Endothelial cell of umbilical vein (primary cell): ENCODE data around the gene EED.
"Not testable (repeated sequence)": the region's sequence is repeated elsewhere in the genome, so short reads cannot be mapped to it uniquely, and the experiment has no call there.

ENCODE experiments used
- EZH2 ChIP-seq: IDR thresholded peaks from 2 replicates; pipeline ENCODE4 v1.6.1; 2012; ENCODE audit warnings: borderline replicate concordance, low read depth, mild to moderate bottlenecking, moderate library complexity, low read length, inconsistent platforms; ENCODE audit not compliant: severe bottlenecking
- FOS ChIP-seq: IDR thresholded peaks from 2 replicates; pipeline ENCODE4 v1.6.1; 2011; ENCODE audit warnings: mild to moderate bottlenecking, low read length, moderate library complexity, borderline replicate concordance; ENCODE audit not compliant: insufficient read depth
- GATA2 ChIP-seq: IDR thresholded peaks from 2 replicates; pipeline ENCODE4 v1.7.0; 2011; ENCODE audit warnings: low read depth, mild to moderate bottlenecking, moderate library complexity, mixed read lengths, low read length; ENCODE audit not compliant: insufficient read length, insufficient read depth
- JUN ChIP-seq: IDR thresholded peaks from 2 replicates; pipeline ENCODE4 v1.6.1; 2011; ENCODE audit warnings: borderline replicate concordance, low read depth; ENCODE audit not compliant: insufficient read length, insufficient read depth
- MYC ChIP-seq: IDR thresholded peaks from one replicate; pipeline ENCODE4 v1.6.1; 2011; ENCODE audit warnings: mild to moderate bottlenecking, low read depth, low read length
- POLR2A ChIP-seq: IDR thresholded peaks from 2 replicates; pipeline ENCODE4 v1.6.1; 2012; ENCODE audit warnings: low read depth, mild to moderate bottlenecking, control low read depth, low read length
- POLR2AphosphoS5 ChIP-seq: IDR thresholded peaks from 2 replicates; pipeline ENCODE4 v1.6.1; 2012; ENCODE audit warnings: low read depth, mild to moderate bottlenecking, control low read depth, low read length, moderate library complexity; ENCODE audit not compliant: insufficient read depth
- TF ChIP-seq, protein P1 (sequence below), 2 donors: IDR thresholded peaks; 1 replicate in 1 of 2; 2 replicates in 1 of 2; pipeline ENCODE4 v1.5.1; 2011; ENCODE audit warnings: low read length in 2 of 2, mild to moderate bottlenecking in 2 of 2, moderate library complexity in 2 of 2, control low read depth in 1 of 2, inconsistent platforms in 1 of 2, low read depth in 1 of 2; ENCODE audit not compliant: insufficient read depth in 1 of 2; ENCODE audit errors: extremely low read depth in 1 of 2
- TF ChIP-seq, protein P2 (sequence below): IDR thresholded peaks from 2 replicates; pipeline ENCODE4 v1.6.1; 2011; ENCODE audit not compliant: insufficient read depth, insufficient read length

DNA sequence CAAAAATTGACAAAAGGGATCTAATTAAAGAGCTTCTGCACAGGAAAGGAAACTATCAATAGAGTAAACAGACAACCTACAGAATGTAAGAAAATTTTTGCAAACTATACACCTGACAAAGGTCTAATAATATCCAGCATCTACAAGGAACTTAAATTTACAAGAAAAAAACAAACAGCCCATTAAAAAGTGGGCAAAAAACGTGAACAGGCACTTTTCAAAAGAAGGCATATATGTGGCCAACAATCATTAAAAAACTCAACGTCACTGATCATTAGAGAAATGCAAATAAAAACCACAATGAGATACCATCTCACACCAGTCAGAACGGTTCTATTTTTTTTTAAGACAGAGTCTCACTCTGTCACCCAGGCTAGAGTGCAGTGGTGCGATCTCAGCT is 20.0 kb upstream of the EED start:
- not testable (repeated sequence) for TF ChIP-seq POLR2A, POLR2AphosphoS5, GATA2, JUN, EZH2, MYC, FOS
- TF ChIP-seq, protein P1, sequence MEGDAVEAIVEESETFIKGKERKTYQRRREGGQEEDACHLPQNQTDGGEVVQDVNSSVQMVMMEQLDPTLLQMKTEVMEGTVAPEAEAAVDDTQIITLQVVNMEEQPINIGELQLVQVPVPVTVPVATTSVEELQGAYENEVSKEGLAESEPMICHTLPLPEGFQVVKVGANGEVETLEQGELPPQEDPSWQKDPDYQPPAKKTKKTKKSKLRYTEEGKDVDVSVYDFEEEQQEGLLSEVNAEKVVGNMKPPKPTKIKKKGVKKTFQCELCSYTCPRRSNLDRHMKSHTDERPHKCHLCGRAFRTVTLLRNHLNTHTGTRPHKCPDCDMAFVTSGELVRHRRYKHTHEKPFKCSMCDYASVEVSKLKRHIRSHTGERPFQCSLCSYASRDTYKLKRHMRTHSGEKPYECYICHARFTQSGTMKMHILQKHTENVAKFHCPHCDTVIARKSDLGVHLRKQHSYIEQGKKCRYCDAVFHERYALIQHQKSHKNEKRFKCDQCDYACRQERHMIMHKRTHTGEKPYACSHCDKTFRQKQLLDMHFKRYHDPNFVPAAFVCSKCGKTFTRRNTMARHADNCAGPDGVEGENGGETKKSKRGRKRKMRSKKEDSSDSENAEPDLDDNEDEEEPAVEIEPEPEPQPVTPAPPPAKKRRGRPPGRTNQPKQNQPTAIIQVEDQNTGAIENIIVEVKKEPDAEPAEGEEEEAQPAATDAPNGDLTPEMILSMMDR (IDR thresholded peaks at IDR 0.05; ENCODE audit: extremely low read depth in 1 of 2, insufficient read depth in 1 of 2, low read depth in 1 of 2, low read length in 2 of 2) = not testable (repeated sequence)
- TF ChIP-seq, protein P2, sequence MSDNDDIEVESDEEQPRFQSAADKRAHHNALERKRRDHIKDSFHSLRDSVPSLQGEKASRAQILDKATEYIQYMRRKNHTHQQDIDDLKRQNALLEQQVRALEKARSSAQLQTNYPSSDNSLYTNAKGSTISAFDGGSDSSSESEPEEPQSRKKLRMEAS = not testable (repeated sequence)
